HK-2 (cell line): ENCODE results near the gene PAMR1.
A peak's percentile ranks its signal among the peaks of the same experiment; 100 is the strongest.

Source experiments
- DNase-seq: peaks from one replicate; pipeline ENCODE4 v3.0.0-alpha.2; 2018; ENCODE audit not compliant: unreplicated experiment

Gene PAMR1

DNA sequence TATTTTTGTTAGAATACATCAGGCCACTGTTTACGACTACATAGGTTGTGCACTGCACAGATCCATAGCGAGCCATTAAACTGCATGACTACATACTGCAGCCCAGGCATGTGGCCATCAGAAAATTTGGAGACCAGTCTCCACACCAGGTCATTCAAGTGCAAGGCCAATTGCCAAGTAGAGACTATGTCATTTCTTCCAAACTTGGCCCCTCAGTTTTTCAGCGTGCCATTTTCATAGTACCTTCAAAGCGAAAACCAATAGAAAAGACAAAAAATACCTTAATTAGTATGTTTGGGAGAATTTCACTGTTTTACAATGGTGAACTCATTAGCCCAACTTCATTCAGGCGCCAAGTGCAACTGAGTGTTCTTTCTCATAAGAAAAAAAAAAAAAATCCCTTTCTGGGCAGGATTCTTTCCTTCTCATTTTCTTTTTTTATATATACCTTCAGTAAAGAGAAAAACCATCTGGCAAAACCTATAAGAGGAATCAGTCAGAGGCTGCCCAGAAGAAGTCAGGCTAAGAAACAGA lies 30.4 kb downstream of the PAMR1 start:
- DNase-seq, result no peak

GRCh38 chr11:35491231-35491871 lies 34.1 kb downstream of the PAMR1 start:
- DNase-seq, result no peak

- no peak for DNase-seq
Observed at GRCh38 chr11:35488117-35488516, 37.3 kb downstream of the PAMR1 start.

GRCh38 chr11:35487532-35488078 lies 37.8 kb downstream of the PAMR1 start:
- DNase-seq, result no peak

DNA sequence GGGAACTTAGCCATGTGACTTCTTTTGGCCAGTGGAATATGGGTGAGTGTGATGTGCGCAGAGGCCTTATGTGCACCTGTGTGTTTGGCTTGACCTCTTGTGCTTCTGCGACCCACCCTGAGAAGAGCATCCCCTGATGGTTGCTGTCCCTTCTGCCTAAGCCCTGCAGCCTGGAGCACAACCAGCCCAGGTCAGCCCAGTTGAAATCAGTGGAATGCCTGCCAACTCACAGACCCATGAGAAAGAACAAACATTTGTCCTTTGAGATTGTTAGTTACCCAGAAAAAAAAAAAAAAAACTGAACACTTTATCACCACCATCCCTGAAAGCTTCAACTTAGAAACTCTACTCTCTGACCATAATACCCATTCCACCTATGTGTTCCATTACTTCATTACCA lies 38.5 kb downstream of the PAMR1 start:
- no peak for DNase-seq

- DNase-seq, result no peak
Observed at GRCh38 chr11:35486446-35486845, 39.0 kb downstream of the PAMR1 start.

GRCh38 chr11:35485656-35486322 lies 39.6 kb downstream of the PAMR1 start:
- DNase-seq, result peak; percentile 66

DNA sequence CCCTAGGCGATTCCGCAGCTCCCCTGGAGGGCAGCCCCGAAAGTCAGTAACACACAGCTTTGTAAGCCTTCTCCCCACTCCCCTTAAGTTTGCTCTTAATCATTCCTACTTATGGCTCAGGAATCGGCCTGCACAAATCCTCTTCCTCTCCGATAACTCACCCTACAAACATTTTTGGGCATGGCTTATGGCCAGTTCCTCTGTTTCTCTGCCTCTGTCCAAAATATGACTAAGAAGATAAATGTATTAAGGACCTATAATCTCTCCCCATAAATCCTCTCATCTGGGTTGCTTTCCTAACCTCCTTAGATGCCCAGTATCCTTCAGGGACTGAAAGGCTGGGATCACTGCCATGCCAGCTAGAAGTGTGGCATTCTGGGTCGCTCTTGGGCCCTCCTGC lies 41.0 kb downstream of the PAMR1 start:
- no peak for DNase-seq

DNA sequence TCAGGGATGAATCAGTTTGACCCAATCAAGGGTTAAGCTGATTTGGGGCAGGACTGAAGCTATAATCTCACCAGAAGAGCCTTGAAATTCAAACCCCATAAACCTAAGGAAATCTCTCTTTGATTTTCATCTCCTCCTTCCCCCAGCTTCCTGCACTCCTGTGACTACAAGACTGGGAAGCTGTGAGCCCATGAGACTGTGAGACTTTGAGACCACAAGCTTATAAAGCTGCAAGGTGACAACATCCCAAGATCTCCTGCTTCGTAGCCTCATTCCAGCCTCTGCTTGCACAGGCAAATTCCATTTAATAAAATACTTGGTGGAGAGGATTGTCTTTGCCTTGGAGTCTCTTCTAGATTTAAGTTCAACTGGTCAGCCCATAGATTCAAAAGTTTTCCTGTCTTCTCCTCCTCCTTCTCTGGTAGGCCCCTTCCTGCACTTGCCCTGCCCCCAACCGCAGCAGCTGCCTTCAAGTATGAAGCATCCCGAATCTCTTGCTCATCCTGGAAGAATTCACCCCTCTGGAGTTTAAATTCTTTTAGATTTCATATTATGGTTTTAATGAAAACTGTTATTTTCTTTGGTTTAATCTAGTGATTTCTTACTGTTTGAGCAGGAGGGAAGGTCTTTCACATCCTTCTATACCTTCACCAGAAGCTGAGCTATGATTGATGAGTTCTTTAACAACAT lies 42.1 kb downstream of the PAMR1 start:
- no peak for DNase-seq

DNA sequence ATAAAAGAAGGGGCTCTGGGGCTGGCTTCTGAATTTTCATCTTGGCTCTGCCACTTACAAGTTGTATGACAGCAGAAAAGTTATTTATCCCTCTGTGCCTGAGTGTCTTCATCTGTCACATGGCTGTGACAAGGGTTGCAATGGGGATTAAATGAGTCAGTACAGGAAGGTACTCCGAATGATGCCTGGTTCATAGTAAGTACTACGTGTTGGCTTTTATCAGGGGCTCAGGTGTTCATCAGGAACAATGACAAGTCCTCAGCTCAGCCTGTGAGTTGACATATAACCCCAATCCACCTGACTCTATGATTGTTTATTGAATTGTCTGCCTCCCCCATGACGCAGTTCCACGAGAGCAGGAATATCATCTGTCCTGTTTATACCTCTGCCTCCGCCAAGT lies 45.7 kb downstream of the PAMR1 start:
- DNase-seq, result no peak

DNA sequence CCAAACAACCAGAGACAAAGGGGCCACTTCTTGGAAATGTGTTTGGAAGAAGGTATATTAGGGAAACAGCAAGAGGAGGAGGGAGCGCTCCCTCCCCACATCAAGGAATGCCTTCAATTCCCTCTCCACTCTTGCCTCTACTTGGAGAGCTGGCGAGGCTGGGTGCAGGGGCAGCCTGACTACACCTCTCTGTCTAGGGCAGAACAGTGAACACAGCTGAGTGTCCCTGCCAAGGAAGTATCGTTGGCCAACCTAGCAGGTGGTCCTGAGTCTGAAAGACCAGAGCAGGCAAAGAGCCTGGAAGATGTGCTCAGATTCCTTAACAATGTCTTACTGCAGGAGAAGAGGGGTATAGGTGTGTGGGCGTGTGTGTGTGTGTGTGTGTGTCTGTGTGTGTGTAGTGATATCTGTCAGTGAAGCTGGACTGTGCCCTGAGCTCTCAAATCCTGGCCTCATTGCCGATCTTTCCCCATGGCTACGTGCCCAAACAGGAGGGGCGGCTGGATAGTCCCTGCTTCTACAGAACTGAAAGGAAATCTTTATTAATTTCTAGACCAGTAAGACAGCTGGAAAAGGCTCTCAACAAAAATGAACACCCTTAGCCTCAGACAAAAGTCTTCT lies 46.8 kb downstream of the PAMR1 start:
- no peak for DNase-seq

DNA sequence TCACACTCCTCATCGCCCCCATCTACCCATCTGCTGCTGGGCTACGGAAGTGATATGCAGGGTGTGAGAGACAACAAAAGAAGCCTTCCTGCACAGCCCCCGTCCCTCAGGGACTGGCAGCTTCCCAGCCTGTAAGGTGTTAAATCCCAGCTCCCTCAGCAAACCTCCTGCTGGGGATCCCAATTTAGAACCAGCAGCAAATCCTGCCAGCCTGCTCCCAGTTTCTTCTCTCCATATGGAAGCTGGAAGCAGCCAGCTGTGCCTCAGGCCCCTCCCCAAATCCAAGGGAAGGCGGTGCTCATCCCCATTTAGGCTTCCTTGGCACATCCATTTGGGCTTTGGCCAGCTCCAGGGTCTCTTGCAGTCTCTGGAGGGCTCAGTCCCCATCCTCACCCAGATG lies 47.5 kb downstream of the PAMR1 start:
- no peak for DNase-seq

DNA sequence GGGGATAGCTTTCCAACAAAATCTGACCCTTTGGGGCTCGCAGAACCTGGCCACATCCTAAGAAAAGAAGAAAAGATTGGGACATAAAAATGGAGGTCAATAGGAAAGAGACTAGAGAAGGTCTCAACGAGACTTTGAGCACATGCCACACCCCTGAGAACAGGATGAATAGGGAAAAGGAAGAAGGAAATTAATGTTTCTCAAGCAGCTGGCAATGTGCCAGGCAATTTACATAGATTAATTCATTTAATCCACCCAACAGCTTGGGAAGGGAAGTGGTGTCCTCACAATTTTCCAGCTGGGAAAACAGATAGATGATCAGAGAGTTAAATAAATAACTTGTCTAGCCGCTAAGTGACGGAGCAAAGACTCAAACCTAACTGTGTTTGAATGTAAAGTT lies 50.7 kb downstream of the PAMR1 start:
- DNase-seq, result no peak

DNA sequence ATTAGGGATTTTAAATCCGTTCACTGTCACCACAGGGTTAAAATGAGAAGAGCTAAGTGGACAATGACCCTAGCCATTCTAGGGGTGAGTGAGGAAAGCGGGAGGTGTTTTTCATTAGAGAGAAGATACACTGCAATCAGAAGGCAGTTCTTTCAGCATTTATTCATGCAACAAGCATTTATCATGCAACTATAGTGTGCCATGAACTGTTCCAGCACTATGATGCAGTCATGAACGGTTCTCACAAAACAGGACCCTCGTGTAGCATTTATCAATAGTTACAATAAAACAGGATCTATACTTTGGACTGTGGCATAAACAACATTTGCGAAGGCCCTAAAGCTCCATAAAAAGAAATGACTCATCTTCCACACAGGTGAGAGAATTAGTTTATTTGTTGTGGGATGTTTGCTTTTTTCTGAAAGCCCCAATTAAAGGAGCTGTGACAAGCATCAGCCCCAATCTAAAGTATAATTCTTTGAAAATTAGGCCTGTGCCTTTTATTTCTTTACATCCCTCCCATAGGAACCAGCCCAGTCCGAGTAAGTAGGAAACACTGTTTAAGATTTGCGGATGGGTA lies 51.5 kb downstream of the PAMR1 start:
- DNase-seq, result no peak

GRCh38 chr11:35470616-35471015 lies 54.8 kb downstream of the PAMR1 start:
- no peak for DNase-seq

DNA sequence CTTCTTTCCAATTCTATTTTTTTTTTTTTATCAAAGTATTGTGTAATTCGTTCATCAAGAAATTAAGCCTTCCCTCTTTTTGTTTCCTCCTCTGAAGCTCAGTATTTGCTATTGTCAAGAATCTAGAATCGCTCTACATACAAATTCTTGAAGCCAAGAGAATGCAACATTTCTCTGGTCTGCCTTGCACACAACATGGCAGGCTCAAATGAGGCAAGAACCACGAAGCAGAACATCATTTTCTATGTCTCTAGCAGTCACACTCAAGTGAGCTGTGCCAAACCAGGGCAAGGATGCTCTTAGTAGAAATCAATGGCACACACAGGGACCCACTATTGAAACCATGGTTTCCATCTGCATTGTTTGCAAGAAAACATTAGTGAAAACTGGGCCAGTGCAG lies 59.4 kb downstream of the PAMR1 start:
- DNase-seq, result no peak

- no peak for DNase-seq
Observed at GRCh38 chr11:35464308-35464707, 61.1 kb downstream of the PAMR1 start.

DNA sequence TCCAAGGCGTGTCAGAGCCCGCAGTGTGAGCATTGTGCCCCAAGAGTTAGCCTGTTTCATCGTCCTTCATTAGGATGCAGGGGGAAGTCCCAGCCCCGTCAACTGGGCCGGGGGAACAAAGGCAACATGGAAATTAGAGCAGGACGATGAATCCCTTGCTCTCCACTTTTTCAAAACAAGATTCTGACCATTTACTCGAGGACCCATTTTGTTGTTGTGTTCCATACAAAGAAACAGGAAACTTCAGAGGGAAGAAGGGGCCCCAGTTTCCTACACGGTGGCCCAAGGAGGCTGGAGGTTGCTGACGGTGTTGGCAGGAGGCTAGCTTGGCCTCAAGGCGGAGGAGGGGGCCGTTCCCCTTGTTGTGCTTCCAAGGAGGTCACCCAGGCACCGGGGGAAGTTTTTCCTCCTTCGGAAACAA lies 62.1 kb downstream of the PAMR1 start:
- DNase-seq, result no peak

DNA sequence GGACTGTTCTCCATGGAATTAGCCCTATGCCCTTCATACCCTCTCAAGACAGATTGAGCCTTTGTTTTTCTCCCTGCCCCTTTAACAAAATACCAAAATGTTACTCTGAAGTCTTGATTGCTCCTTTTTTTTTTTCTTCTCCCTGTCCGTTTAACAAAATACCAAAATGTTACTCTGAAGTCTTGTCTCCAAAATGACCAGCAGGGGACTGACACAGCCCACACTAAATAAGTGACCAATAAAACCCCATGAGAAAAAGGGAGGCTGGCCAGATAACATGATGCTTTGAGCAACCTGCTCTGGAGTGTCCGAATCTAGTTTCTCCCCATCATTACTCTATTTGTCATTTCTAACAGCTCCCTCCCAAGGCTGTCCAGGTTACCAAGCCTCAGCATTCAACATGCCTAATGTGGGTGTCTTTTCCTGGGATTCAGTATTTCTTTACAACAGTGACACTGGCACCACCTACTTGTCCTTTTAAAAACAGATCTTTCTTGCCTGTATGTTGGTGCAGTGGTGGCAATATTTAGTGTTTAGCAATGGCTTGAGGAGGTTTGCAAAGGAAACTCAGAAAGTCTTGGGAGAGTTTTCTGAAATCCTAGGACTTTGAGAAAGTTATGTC lies 63.4 kb downstream of the PAMR1 start:
- no peak for DNase-seq

GRCh38 chr11:35459489-35459888 lies 65.9 kb downstream of the PAMR1 start:
- DNase-seq, result no peak

- no peak for DNase-seq
Observed at GRCh38 chr11:35458846-35459245, 66.6 kb downstream of the PAMR1 start.
